ENCODE measurements around the gene FBLN2.

- TF ChIP-seq CTCF (optimal IDR thresholded peaks at IDR 0.05 in 1 of 3, IDR thresholded peaks at IDR 0.05 in 1 of 3, conservative IDR thresholded peaks at IDR 0.05 in 1 of 3; ENCODE audit: extremely low read depth in 1 of 3, insufficient read depth in 2 of 3, low read length in 3 of 3) = no peak
- no peak for TF ChIP-seq EZH2 (IDR thresholded peaks at IDR 0.05; ENCODE audit: low read length)
Measured at GRCh38 chr3:13611221-13611620, 62.3 kb downstream of the FBLN2 start.

Data from keratinocyte (primary cell).